Activated naive CD4-positive, alpha-beta T cell treated with Interleukin-2 at 50 U/mL for 16 hours (primary cell): Measurements from ENCODE around the gene TCAF1.
"Not testable (repeated sequence)": the region's sequence is repeated elsewhere in the genome, so short reads cannot be mapped to it uniquely, and the experiment has no call there.

Experiments used
- DNase-seq: peaks from one replicate; pipeline ENCODE4 v3.0.0-alpha.2; 2020

The TCAF1 gene

DNA sequence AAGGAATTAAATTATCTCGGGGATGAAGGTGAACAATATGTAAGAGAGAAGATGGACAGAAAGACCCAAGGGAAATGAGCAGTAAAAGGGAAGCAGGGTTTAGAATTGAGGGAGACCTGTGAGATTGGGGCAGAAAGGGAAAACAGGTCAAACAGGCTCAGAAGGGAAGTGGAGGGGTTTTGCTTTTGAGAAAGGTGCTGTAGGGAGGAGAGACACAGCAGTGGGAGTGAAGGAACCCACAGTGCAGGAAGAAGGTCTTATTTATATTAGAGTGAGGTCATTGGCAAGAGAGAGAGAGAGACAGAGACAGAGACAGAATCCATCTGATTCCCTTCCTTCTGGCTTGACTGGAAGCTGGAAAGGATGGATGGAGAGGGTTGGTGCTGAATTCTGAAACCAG is 3.5 kb upstream of the TCAF1 start:
- no peak for DNase-seq

- DNase-seq, result no peak
These were observed 440 bp upstream of the TCAF1 start for GRCh38 chr7:143902332-143902899.

DNA sequence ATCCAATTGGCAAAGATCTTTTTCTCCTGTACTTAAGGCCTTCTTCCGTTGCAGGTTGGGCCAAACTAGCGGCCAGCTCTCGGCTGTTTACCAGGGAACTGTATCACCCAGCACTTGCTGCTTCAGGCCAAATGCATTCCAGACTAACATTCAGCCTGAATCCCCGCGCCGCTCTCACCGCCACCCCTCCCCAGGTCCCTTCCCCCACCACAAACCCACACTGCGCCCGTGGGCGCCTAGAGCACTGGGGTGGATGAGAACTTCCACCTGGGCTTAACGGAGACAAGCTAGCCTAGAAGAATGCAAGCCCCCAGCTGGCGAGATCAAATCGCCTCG is 676 bp downstream of the TCAF1 start:
- DNase-seq, result no peak

DNA sequence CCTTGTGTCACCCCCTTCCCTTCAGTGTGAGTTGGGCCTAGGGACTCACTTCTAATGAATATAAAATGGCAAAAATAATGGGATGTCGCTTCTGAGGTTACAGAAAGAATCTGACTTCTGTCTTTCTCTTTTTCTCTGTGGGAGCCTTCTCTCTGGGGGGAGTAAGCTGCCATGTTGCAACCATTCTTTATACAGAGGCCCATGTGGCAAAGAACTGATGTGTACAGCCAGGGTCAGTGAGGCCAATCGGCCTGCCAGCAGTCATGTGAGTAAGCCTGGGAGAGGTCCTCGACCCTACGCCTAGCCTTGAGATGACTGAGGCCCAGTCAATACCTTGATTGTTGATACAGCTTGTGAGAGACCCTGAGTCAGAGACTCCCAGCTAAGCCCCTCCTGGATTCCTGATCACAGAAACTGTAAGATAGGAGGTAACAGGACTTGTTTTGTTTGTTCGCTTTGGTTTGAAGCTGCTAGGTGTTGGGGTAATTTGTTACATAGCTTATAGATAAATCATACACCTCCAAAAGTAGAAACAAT is 1.7 kb downstream of the TCAF1 start:
- DNase-seq, result no peak

DNA sequence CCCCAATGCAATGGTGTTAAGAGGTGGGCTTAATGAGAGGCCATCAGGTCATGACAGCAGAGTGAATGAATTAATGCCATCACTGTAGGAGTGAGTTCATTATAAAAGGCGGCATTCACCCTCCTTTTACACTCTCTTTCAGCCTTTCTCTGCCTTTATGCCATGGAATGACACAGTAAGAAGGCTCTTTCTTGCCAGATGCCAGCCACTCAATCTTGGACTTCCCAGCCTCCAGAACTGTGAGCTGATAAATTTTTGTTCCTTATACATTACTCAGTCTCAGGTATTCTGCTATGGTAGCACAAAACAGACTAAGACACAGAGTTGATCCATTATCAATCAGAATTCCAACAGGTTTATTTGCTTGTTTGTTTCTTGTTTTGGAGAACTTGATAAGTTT is 3.2 kb downstream of the TCAF1 start:
- no peak for DNase-seq

DNA sequence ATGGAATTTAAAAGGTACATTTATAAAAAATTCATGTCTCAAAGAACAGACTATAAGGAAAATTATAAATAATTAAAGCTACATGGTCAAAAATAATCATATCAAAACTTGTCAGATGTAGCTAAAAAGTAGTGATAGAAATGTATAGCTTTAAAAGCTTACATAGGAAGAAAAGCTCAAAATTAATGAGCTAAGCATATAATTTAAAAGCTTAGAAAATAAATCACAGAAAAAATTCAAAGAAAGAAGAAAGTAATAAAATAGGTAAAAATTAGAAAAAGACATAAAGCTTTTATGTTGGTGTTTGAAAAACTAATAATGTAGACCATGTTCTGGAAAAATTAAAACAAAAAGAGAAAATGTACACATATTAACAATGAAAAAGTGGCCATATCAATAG is 5.3 kb downstream of the TCAF1 start:
- no peak for DNase-seq

- no peak for DNase-seq
These were observed 9.3 kb downstream of the TCAF1 start for GRCh38 chr7:143892527-143893300.

GRCh38 chr7:143891457-143891856 is 10.5 kb downstream of the TCAF1 start:
- DNase-seq, result no peak

GRCh38 chr7:143890558-143890957 is 11.4 kb downstream of the TCAF1 start:
- DNase-seq, result no peak

DNA sequence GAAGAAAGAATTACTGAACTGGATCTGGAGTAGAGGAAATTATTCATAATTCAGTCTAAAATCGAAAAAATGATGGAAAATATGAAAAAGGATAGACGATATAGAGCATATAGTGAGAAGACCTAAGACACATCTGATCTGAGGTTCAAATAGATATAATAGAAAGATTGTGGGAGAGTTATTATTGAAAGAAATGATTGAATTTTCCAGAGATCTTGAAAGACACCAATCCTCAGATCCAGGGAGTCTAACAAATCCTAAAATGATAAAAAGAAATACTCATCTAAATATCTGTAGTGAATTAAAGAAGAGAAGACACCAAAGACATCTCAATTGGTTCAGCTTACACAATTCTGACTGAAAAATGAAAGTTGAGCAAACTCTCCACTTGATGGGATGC is 12.9 kb downstream of the TCAF1 start:
- no peak for DNase-seq

- DNase-seq, result no peak
These were observed 15.0 kb downstream of the TCAF1 start for GRCh38 chr7:143886826-143887477.

DNA sequence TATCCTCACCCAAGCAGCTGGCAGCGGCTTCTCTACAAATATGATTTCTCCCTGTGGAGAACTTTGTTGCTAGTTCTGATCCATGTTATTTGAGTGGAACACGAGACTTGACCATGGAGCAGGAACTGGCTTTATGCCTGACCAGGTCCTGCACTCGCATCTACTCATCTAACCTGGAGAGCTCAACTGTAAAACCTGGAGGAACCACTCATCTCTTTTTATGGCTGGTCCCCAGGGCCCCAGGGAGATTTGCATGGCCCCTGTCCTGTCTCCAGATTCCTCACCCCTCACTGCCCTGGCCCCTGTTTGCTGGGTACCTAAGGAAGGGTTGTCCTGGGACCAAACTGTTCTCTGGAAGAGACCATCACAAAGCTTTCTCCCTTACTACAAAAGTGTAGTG is 16.0 kb downstream of the TCAF1 start:
- no peak for DNase-seq

GRCh38 chr7:143884969-143885559 is 16.9 kb downstream of the TCAF1 start:
- DNase-seq, result peak; percentile 15

DNA sequence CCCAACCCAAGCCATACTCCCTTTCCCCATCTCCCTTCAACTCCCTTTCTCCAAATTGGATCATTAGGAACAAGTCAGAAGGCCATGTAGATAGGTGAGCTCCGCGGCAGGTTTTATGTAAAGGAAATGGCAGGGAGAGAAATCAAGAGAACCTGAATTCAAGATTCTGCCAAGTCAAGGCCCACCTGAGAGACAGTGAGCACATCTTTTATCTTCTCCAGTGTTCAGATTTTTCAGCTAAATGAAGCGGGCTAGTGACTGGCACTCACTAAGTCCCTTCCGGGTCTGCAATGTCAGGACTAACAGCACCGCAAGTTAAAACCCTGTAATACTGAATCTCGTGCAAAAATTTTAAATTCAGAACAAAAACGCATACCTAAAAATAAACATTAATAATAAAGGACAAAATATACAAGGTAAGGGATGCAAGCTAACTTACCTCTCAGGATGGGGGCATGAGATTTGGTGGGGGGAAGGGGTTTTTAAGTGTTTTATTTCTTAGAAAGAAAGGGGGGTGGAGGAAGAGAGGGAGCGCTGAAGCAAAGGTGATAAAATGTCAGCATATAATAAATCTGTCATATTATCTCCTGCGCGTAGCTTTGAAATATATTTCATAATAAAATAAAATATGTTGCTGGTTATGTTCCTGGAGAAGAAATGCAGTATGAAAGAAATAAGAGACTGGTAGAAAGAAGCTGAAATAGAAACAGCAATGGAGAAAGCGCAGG is 17.6 kb downstream of the TCAF1 start:
- no peak for DNase-seq

- DNase-seq, result no peak
These were observed 19.3 kb downstream of the TCAF1 start for GRCh38 chr7:143882604-143883078.

DNA sequence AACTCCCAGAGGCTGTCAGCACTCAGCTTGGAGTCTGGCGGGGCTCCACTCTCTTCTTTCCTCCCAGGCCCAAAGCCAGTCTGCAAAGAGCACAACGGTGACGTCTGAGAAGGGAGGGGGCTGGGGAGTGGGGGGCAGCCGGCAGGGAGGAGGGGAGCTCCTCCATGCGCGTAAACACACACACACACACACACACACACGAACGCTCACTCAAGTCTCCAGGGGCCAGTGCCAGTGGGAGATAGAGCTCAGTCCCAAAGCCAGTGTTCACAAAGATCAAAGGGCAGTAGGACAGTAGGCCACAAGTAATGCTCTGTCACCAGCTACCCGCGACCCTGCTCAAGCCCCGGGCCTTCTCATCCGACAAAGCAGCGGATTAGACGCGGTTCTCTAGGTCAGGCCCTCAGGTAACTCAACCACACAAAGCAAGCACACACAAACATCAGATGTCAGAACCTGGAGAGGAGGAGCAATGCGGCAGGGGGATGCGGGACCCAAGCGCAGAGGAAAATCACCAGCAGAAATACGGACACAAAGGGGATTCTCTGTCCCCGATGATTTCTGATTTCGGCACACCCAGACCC is 19.9 kb downstream of the TCAF1 start:
- no peak for DNase-seq

DNA sequence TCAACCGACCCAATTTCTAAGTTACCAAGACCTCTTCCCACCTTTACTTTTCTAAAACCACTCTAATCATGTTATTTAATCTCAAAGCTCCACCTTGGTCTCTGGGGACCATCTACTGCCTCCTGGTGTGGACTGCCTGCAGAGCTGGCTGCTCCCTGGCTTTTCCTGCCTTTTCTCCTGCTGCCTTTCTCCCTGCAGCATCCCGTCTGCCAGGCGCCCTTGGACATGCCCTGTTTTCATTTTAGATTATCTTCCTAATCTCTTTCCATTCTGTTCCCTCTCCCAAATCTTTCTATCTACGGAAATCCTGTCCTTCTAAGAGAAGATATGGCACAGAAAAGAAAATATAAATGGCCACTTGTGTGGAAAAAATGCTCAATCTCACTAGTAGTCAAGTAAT is 23.1 kb downstream of the TCAF1 start:
- no peak for DNase-seq

DNA sequence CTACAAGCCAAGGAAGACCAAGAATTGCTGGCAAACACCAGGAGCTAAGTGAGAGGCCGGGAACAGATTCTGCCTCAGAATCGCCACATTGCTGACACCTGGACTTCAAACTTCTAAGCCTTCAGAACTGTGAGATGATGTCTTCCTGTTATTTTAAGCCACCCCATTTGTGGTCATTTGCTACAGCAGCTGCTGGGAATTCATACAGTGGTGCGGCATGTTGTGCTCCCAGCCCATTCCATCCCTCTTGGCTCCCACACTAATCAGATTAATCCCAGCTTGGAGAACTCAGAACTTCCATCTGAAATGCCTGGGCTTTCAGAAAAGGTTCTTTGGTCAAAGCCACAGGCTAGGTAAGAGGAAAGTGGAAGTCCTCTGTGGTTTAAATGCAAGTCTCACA is 24.9 kb downstream of the TCAF1 start:
- DNase-seq, result no peak

GRCh38 chr7:143876218-143876617 is 25.8 kb downstream of the TCAF1 start:
- no peak for DNase-seq

GRCh38 chr7:143873242-143873641 is 28.7 kb downstream of the TCAF1 start:
- not testable (repeated sequence) for DNase-seq

DNA sequence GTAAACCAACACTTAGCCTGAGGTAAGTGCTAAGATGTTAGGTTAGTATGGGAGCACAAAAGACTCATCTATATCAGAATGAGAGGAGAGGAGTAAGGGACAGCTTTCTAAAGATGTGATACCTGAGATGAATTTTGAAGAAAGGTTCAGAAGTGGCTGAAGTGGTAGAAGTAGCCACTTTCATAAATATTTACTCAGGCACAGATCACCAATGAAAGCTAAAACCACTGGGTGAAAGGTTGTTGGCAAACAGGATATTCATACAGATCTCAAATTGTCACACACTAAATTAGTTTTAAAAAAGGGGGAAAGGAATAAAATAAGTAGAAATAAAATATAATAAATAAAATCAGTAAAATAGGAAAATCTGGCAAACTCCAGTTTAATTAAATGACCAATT is 30.4 kb downstream of the TCAF1 start:
- DNase-seq, result not testable (repeated sequence)

DNA sequence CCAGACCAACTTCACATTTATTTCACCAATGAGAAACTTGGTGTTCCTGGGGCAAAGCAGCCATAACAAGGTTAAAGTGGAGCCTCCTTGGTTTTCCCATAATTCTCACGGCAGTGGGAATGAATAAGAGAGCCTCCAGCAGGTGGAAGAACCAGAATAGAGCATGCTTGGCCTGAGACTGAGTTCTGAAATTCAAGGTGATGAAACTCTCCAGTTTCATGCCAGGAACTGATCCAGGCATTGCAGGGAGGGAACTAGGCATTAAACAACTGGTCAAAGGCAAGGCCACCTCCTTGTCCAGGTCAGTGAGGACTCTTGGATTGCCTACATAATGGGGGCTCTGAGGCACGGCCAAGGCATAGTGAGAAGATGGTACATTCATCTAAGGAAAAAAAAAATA is 44.0 kb downstream of the TCAF1 start:
- not testable (repeated sequence) for DNase-seq

GRCh38 chr7:143855443-143855842 is 46.5 kb downstream of the TCAF1 start:
- DNase-seq, result not testable (repeated sequence)
